Fibroblast of peridontal ligament (primary cell): Measurements from ENCODE around the gene PTX3.
A peak's percentile ranks its signal among the peaks of the same experiment; 100 is the strongest.

Experiments
- DNase-seq: peaks from one replicate; pipeline ENCODE4 v3.0.0-alpha.2; 2010; ENCODE audit errors: extremely low read depth

Gene PTX3

DNA sequence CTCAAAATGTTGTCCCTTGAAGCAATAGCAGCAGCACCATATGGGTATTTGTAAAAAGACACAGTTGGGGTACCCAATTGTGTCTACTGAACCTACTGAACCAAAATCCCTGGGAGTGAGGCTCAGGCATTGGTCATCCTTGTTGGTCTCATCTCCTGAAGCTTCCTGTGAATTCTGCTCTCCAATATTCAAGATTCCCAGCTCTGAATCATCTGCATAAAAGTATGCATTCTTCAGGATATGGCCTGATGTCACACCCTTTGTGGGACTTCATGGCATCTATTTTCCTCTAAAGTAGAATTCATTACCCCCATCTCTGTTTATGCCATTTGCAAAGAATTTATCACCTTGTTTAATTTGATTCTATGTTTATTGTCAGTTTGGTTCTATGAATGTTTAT is 13.3 kb upstream of the PTX3 start:
- DNase-seq, result no peak

DNA sequence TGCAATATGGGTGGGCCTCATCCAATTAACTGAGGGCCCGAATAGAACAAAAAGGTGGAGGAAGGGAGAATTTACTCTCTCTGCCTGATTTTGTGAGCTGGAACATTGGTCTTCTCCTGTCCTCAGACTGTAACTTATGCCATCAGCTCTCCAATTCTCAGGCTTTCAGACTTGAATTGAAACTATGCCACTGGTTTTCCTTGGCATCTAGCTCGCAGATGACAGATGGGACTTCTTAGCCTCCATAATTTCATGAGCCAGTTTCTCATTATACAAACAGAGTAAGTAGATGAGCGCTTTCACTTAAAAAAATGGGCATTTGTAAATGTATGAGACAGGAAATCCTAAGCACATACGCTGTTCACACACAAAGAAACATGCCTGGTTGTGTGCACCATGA is 8.7 kb upstream of the PTX3 start:
- no peak for DNase-seq

DNA sequence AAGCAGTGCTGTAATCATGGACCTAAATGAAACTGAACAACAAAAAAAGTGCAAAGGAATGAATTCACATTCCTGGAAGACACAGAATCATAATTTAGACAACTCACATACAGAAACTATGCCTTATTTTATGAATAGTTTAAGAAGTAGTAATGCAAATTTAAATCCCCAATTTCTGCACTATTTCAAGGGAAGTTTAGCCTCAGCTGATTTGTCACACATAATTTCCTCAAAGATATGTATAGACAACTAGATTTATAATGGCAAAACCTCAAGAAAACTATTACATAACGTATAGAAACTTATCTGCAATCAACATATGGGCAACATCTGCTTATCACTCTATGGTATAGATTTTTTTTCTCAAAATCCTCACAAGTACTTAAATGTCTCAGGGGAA is 7.8 kb upstream of the PTX3 start:
- peak; percentile 15 for DNase-seq

DNA sequence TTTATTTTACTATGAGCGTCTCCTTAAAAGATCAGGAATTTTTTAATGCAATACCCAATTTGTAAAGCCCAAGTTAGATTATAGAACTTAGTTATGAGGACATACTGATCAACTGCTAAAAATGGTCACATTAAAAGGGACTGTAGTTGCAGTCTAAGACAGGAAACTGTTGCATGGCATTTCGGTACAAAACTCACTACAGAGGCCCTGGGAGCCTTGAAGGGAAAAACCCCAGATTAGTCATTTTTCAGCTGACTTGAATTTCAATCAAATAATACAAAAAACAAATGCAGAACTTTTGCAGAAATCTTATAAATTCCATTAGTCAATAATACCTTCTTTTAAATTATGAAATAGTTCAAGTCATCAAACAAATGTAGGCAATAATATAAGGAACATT is 6.9 kb upstream of the PTX3 start:
- peak; percentile 65 for DNase-seq

DNA sequence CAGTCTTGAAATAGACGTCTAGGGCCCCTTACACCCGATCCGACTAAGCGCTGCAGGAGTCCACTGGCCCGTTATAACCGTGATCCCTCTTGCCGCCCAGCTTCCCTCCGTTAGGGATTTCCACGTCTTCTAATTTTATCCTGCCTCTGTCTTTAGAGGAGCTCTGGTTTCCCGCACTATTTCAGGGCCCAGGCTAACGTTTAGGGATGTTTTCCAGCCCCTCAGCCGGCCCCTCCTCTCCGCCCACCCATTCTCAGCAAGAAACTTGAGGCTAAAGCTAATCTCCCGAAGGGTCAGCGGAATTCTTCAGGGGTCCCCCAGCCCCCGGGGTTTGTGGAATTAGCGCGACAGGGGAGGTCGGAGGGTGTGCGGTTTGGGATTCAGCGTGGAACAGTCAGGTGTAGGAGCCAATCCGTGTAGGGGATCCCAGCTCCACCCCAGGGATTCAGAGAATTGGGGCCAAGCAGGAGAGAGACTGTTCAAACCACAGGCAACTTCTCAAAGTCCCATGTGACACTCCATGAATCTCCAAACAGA is 1.6 kb downstream of the PTX3 start:
- DNase-seq, result peak; percentile 44

DNA sequence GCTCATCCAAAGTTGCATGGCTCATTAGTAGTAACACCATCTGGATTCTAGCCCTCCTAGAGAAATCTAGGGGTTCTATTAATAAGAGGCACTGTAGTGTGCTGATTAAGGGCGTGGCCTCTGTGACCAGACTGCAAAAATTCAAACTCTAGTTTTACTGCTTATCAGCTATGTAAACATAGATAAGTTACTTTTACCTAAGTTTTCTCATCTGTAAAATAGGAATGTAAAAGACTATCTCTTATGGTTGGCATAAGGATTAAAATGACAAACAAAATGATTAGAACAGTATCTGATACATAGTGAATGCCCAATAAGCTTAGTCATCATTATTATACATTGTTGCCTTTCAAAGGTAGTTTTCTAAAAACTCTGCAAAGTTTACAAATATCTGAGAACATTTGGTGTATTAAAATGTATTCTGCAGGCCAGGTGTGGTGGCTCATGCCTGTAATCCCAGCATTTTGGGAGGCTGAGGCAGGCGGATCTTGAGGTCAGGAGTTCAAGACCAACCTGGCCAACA is 4.5 kb downstream of the PTX3 start:
- no peak for DNase-seq

DNA sequence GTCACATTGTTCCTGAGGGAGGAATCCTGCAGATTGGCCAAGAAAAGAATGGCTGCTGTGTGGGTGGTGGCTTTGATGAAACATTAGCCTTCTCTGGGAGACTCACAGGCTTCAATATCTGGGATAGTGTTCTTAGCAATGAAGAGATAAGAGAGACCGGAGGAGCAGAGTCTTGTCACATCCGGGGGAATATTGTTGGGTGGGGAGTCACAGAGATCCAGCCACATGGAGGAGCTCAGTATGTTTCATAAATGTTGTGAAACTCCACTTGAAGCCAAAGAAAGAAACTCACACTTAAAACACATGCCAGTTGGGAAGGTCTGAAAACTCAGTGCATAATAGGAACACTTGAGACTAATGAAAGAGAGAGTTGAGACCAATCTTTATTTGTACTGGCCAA is 6.1 kb downstream of the PTX3 start:
- peak; percentile 64 for DNase-seq

DNA sequence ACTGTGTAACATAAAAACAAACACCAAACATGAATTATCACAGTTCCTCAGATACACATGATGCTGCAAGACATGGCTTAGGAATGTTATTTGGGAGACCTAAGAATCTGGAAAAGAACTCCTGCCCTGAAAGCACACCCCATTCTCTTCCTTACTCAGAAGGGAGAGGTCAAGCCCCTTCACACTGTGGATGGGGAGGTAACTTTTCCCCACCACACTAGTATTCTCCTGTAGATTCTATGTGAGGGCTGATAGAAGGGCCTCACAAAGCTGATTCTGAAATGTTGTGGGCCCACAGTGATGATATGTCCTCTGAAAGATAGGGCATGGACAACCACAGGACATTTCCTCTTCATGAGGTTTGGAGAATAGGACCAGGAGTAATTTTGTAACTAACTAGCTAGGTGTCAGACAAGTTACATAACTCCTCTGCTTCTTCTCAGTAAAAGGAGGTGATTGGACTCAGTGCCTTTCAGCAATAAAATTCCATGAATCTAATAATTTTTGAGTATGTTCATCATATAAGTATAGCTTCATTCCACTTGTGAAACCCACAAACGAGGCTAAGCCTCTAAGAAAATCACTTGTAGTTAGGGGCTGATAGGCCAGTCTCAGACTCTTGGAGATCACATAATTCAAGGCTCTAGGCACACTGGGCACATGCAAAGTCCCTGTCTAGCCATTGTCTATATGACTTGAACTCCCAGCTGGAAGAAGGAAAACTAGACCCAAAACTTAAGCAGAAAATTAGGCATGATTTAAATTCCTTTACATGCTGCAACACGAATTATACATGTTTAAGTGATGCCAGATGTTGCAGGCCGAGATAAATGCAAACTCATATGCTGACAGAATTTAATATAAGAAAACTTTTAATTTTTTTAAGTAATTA is 7.5 kb downstream of the PTX3 start:
- peak; percentile 77 for DNase-seq

DNA sequence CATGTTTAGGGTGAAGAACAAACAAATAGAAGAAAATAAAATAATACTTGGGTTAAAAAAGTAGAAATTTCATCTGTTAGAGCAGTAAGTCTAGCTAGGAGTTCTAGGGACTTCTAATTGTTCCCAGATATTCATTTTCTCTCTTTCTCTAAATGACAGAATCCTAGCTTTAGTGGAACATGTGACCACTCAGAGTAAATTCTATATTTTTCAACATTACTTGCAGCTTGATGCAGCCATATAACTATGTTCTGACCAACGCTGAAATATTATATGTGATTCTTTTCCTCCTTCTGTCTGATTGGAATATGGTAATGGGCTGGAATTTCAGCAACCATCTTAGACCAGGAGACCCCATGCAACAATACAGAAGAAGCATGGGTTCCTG is 8.1 kb downstream of the PTX3 start:
- DNase-seq, result no peak

DNA sequence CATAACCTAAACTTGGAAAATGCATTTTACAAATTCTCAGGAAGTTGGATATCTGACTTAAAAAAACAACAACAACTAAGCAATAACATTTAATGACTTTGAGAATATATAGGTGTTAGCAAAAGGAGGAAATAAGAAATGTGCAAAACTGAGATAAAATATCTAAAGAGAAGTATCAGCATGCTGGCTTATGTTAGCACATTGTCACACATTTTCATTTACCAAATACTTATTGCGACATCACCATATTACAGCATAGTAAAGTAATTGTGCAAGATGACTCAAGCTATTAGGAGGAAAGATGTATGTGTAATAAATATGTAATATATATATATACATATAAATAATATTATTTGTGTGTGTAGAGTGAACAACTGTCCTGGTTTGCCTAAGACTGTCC is 9.2 kb downstream of the PTX3 start:
- peak; percentile 79 for DNase-seq

DNA sequence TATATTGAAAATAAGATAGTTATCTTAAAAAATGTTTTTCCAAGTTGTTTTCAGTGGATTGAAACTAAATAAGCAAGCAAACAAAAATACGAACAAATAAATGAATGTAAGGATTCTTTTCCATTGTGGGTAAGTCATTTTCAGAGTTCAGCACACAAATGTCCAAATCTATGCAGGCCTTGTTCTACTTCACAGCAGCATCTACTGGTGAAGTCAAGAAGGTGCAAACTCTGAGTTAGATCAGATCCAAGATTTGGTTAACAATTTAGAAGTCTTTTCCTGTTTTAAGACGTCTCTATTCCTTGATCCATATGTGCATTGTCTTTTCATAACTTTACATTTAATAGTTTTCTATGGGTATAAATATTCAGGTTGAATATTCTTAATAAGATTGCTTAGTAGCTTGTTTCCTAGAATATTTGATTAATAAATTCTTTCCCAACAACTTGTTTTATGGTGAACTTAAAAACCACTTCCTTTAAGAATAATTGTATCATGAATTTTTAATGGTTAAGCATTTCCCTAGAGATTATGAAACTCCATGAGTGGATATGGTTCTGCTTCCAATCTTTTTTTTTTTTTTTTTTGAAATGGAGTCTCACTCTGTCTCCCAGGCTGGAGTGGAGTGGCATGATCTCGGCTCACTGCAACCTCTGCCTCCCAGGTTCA is 10.5 kb downstream of the PTX3 start:
- DNase-seq, result peak; percentile 84

DNA sequence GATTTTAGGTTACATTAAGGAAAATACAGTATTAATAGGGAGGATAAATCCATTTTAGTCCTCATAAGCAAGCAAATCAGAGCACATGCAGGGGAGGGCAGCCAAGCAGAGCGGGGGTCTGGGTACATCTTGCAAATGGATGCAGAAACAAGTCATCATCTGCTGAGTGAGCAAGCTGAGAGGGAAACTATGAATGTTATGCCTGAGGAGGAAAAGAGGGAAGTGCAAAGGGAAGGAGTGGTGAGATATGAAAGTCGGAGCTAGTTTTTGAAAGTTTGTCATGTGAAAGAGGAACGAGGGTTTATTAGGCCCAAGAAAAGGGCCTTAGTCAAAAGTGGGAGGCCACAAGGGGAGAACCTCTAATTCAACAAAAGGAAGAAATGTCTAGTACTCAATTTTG is 15.4 kb downstream of the PTX3 start:
- no peak for DNase-seq

DNA sequence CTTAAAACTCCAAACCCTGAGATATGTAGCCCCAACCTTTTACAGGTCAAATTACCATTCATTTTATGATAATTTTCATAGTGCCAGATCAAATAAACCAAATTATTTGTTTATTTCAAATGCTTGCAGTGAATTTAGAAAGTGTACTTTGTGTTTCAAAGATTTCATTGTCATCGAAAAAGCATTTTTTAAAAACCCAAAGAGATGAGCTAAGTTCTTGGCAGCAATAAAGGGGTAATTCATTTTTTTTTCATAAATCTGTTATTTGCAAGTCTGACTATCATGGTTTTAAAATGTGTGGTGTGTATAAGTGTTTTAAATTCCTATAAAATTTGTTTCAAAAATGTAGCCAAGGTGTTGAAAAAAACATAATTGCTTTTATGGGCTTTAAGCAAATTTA is 17.2 kb downstream of the PTX3 start:
- DNase-seq, result peak; percentile 50

DNA sequence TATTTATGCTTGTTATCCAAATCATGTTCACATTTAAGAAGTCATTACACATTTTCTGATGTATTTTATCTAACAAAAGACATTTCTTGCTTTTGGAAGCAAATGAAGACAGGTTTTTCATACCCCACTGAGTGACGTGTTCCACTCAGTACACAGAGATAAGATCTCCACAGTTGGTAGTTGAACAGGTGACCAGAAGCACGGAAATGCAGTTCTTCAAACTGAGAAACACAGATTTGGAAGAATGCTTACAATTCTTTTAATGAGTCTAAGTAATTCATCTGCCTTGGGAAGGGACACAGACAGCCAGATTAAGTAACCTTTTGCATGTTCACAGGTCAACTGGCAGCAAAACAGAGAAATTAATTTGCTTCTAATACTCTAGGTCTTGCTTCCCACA is 23.1 kb downstream of the PTX3 start:
- no peak for DNase-seq

DNA sequence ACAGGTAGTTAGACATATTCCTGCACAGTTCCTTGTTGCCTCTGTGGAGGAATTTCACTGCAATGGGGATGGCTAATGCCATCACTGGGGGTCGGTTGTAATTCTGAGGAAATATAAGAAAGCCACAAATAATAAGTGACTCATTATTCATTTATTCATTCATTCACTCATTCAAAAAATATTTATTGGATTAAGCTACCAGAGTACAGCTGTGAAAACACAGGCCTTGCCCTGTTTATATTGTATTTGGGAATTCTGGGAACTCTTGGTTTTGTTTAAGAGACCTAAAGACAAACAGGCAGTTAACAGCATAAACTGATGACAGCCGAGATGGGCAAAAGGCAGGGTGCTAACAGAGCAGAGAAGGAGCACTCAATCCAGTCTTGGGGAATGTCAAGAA is 23.6 kb downstream of the PTX3 start:
- peak; percentile 80 for DNase-seq

DNA sequence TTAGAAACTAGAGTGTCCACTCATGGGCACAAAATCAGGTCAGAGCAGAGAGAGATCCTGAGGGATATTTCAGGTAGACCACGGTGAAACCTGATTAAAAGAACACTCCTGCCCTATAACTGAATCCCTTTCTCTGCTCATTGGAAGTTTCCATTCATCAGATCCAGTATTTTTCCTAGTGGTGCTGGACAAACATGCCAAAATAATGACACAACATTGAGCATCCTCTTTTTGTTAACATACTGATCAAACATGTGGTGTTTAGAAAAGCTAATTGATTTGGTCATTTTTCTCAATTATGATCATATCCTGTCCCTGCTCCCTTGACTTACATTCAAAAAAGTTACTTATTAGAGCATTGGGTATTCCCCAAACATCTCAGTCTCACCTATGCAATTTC is 27.2 kb downstream of the PTX3 start:
- DNase-seq, result peak; percentile 28

DNA sequence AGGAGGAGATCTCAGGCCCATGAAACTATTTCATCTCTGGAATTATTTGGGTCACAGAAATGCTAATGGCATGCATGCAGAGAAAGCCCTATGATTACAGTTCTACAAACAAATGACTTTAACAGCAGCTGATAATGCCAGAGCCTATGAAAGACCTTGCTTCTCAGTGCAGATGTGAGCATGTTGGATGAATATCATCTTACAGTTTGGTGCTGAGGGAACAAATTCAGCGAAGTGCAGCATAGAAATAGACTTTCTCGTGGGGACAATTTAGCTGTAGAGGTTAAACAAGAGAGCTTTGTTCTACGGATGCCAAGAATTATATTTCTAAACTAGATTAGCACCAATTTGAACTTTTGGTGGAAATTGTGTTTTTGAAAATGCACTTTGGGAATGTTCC is 27.7 kb downstream of the PTX3 start:
- DNase-seq, result peak; percentile 82

DNA sequence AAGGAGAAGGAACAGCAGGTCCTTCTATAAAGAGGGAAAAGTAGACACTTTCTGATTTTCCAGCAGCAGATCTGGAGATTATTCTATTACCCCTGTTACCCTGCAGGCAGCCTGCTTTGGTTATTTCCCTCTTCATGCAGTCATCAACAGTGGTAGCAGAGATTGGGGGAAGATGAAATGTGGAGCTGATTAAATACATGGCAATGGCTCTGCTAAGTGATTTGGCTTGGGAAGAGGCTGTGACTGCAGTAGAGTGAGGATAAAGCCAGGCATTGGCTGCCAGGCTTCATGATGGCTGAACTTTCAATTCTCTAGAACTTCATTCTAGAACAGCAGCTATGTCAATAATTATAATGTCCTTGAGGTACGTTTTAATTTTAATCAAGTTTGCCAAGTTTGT is 29.1 kb downstream of the PTX3 start:
- peak; percentile 86 for DNase-seq

DNA sequence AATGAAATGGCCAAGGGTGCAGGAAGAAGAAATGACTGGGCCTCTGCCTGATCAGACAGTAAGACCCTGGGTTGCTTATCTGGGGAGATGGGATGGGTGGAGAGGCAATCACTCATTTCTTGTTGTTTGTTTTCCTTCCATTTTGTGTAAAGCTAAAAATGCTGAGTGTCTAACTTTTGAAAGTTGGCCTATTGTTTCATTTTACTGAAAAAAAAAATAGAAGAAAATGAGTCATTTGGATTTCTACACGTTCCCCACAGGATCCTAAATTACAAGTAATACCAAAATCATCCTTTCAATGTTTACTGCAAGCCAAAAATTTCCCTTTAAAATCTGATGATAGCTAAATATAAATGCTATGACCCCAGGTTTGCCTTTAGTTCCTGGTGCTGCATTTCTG is 30.6 kb downstream of the PTX3 start:
- peak; percentile 81 for DNase-seq

DNA sequence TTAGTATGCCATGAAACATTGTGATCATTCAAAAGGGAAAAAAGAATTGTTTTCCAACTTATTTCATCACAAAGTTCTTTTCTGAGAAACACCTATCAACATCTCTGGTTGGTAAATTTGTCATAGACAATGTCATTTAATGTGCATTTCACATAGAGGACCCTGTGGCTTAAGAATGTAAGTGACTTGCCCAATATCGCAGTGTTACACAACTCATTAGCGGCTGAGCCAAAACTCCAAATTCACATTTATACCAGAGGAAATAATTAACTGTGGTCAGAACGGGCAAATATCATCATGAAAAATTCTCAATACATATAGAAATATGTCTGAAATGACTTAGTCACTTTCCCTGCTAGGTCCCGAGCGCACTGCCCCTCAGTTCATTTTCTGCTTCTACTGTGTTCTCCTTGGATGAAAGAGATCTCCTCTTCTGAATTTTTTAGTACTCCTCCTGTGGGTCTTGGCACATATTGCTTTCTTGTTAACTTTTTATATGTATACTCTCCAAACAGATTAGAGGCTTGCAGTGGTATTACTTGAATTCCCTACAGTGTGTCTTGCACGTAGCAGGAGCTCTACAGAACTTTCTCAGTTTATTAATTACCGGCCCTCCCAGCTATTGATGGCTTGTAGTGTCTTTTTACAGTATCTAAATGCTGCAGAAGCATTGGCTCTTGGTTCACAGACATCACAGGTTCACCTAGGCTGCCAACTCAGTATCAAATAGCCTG is 33.1 kb downstream of the PTX3 start:
- no peak for DNase-seq

DNA sequence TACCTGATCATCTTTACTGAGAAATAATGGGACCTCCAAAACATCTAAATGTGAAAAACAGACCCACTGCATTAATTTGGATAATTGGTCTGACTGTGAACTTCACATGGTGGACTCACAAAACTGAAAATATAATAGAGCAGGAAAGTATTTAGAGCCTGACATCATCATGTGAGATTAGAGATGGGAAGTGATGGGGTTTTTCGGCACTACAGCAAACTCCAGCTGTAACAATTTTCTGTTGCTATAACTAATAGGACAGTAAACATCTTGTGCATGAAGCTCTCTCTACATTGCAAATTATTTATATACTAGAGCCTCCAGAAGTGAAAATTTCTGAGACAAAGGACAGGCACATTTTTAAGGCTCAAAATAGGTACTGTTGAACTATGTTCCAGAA is 34.4 kb downstream of the PTX3 start:
- no peak for DNase-seq

DNA sequence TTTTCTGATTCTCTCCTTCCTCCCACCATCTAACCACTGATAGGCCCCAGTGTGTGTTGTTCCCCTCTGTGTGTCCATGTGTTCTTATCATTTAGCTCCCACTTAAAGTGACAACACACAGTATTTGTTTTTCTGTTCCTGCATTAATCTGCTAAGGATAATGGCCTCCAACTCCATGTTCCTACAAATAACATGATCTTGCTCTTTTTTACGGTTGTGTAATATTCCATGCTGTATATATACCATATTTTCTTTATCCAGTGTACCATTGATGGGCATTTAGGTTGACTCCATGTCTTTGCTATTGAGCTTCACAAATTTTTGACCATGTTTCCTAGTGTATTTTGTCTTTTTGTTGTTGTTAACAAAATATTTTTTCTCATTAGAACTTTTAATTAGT is 36.0 kb downstream of the PTX3 start:
- DNase-seq, result no peak
